G401.6 (cell line): ENCODE results near the gene PRRC2B.
"Not testable (repeated sequence)": the region's sequence is repeated elsewhere in the genome, so short reads cannot be mapped to it uniquely, and the experiment has no call there.

Experiments used
- FAIRE-seq: peaks from 2 replicates; lab custom pipeline; 2012; peaks lifted over from hg19 to GRCh38; lab: Jason Lieb, UNC

The PRRC2B gene

DNA sequence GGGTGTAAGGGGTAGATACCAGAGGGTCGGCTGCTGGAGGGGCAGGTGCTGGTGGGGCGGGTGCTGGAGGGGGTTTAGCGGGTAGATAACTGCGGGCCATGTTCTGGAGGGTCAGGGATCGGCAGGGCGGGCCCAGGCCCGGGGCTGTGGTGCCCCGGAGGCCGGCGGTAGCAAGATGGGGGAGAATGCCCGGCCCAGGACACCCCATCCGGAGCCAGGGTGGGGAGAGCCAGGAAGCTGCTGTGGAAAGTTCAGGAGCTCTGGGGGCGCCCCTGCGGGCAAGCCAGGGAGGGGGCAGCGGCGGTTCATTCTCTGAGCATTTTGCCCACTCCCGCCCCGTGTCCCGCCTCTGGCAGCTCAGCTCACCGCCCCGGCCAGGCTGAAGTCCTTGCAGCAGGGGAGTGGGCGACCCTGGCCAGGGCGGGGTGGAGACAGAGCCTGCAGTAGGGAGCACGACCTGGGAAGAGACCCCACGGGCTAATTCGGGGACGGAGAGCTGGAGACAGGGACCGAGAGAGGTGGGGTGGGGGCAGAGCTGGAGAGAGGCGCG, 152.0 kb downstream of the PRRC2B start:
- no peak for FAIRE-seq

DNA sequence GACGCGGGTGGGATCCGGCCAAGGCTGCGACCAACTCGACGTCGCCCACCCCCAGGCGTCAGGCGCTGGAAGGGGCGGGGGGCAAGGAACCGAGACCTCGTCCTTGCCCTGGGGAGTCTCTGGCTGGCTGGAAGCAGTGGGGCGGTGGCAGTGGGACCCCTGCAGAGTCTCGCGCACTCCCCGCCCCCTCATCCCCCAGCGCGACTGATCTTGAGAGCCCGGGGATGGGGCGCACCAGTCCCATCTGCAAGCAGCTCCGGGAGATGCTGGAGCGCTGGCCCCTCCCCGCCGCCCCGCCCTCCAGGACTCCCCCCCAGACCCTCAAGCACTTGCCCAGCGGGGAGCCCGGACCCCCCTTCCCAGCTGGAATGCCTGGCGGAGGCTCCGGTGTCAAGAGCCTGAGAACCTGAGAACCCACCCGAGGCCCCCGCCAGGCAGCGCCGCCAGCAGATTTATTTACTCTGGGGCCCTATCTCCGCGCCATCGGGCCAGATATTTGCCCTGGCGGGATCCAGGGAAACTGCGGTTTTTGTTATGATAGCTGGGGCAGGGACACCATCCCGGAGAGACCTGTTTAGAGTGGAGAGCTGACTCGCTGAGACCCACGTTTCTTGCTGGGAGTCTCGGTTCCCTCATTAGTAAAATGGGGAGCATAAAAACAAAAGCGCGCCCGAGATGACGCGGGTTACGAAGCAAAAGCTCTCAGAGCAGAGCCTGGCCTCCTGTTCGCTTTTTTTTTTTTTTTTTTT, 152.6 kb downstream of the PRRC2B start:
- FAIRE-seq: no peak

DNA sequence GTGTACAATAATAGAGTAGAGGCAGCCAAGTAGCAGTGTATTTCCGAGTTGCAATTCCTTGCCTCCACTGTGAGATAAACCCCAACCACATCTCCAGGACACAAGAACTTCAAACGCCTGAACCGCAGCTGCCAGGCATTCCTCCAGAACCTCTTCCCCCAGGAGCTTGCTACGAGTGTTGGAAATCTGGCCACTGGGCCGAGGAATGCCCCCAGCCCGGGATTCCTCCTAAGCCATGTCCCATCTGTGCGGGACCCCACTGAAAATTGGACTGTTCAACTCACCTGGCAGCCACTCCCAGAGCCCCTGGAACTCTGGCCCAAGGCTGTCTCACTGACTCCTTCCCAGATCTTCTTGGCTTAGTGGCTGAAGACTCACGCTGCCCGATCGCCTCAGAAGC, 155.3 kb downstream of the PRRC2B start:
- FAIRE-seq: not testable (repeated sequence)
